ENCODE measurements around the gene MAG. TPM values are rescaled to one million over a fixed set of nuclear protein-coding genes. Genes with fewer than 3 reads are reported as not detected.

Gene MAG
- total RNA-seq, 2 donors from 2014 or later: not detected

- H3K36me3 Mint-ChIP-seq (ENCODE audit: low read depth): peaks cover 57% of the 10 kb centered on the region
- no peak overlapping the region for H3K4me3 ChIP-seq (ENCODE audit: low read length)
- H3K9ac ChIP-seq (ENCODE audit: extremely low read depth, low read length, poor library complexity, severe bottlenecking): no peak overlapping the region
- H3K9me3 ChIP-seq (ENCODE audit: control insufficient read depth, low read length): no peaks in the 10 kb centered on the region
- no peaks in the 10 kb centered on the region for H3K4me1 ChIP-seq (ENCODE audit: control insufficient read depth, insufficient read depth, low read length)
- H3K27ac ChIP-seq (ENCODE audit: low read depth, low read length): no peak overlapping the region
- no peak overlapping the region for H3K27ac Mint-ChIP-seq
- DNase-seq: no peak
- no peaks in the 10 kb centered on the region for H3K27me3 ChIP-seq (ENCODE audit: control insufficient read depth, insufficient read depth, low read length, poor library complexity, severe bottlenecking)
- H3K4me3 Mint-ChIP-seq: no peak overlapping the region
- peaks cover 55% of the 10 kb centered on the region for H3K36me3 ChIP-seq (ENCODE audit: control insufficient read depth, insufficient read depth, low read length)
- TF ChIP-seq, protein P1, sequence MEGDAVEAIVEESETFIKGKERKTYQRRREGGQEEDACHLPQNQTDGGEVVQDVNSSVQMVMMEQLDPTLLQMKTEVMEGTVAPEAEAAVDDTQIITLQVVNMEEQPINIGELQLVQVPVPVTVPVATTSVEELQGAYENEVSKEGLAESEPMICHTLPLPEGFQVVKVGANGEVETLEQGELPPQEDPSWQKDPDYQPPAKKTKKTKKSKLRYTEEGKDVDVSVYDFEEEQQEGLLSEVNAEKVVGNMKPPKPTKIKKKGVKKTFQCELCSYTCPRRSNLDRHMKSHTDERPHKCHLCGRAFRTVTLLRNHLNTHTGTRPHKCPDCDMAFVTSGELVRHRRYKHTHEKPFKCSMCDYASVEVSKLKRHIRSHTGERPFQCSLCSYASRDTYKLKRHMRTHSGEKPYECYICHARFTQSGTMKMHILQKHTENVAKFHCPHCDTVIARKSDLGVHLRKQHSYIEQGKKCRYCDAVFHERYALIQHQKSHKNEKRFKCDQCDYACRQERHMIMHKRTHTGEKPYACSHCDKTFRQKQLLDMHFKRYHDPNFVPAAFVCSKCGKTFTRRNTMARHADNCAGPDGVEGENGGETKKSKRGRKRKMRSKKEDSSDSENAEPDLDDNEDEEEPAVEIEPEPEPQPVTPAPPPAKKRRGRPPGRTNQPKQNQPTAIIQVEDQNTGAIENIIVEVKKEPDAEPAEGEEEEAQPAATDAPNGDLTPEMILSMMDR (conservative IDR thresholded peaks at IDR 0.05): no peak
- no peaks in the 10 kb centered on the region for H3K27me3 Mint-ChIP-seq (ENCODE audit: insufficient read depth)
- H3K9me3 Mint-ChIP-seq: no peaks in the 10 kb centered on the region
- peaks cover 4% of the 10 kb centered on the region for H3K4me1 Mint-ChIP-seq
- WGBS, 2 experiments (ENCODE audit: insufficient coverage in 1 of 2, insufficient read length in 1 of 2): 92 to 94% methylated on average over 5 to 7 of the region's 7 CpGs
Observed at GRCh38 chr19:35271546-35271945, 20.4 kb upstream of the MAG start.

DNA sequence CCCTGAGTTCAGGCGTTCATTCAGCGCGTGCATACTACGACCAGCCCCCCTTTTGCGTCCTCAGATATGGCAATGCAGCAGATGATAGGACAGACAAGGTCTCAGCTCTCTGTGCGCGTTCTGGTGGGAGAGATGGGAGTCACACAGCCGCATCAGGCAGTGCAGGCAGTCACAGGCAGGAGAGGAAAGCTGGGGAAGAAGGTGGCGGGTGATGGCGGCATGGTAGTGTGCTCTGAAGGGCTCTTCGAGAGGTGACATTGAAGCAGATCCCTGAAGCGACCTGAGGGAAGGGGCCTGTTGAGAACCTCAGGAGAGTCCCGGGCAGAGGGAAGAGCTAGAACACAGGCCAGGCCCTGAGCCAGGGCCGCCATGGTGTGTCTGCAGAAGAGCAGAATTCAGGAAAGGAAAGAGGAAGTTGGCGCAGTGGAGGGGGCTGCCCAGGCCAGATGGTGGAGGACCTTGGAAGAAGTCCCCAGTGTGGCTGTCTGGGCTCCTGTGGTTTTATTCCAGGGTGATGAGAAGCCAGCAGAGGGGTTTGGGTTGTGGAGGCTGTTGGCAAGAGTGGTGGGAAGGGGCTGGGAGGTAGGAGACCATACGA is 19.7 kb upstream of the MAG start:
- Histone ChIP-seq H3K4me3 (ENCODE audit: low read length) (no peak overlapping the region), H3K27ac (ENCODE audit: low read depth, low read length) (no peak overlapping the region), H3K9ac (ENCODE audit: extremely low read depth, low read length, poor library complexity, severe bottlenecking) (no peak overlapping the region), H3K4me1 (ENCODE audit: control insufficient read depth, insufficient read depth, low read length) (no peaks in the 10 kb centered on the region), H3K9me3 (ENCODE audit: control insufficient read depth, low read length) (no peaks in the 10 kb centered on the region), H3K27me3 (ENCODE audit: control insufficient read depth, insufficient read depth, low read length, poor library complexity, severe bottlenecking) (no peaks in the 10 kb centered on the region), H3K36me3 (ENCODE audit: control insufficient read depth, insufficient read depth, low read length) (peaks cover 56% of the 10 kb centered on the region)
- no peak overlapping the region for H3K4me3 Mint-ChIP-seq
- H3K9me3 Mint-ChIP-seq: no peaks in the 10 kb centered on the region
- TF ChIP-seq, protein P1 (conservative IDR thresholded peaks at IDR 0.05): no peak
- DNase-seq: no peak
- 96 to 97% methylated on average over 15 to 16 of the region's 16 CpGs for WGBS, 2 experiments (ENCODE audit: insufficient coverage in 1 of 2, insufficient read length in 1 of 2)
- H3K27me3 Mint-ChIP-seq (ENCODE audit: insufficient read depth): no peaks in the 10 kb centered on the region
- peaks cover 61% of the 10 kb centered on the region for H3K36me3 Mint-ChIP-seq (ENCODE audit: low read depth)
- H3K4me1 Mint-ChIP-seq: peaks cover 4% of the 10 kb centered on the region
- no peak overlapping the region for H3K27ac Mint-ChIP-seq

- Mint-ChIP-seq H3K27ac (peak overlapping the region; percentile 48), H3K9me3 (no peaks in the 10 kb centered on the region), H3K4me3 (no peak overlapping the region), H3K4me1 (peaks cover 4% of the 10 kb centered on the region), H3K36me3 (ENCODE audit: low read depth) (peaks cover 66% of the 10 kb centered on the region), H3K27me3 (ENCODE audit: insufficient read depth) (no peaks in the 10 kb centered on the region)
- Histone ChIP-seq H3K4me3 (ENCODE audit: low read length) (no peak overlapping the region), H3K36me3 (ENCODE audit: control insufficient read depth, insufficient read depth, low read length) (peaks cover 60% of the 10 kb centered on the region), H3K27me3 (ENCODE audit: control insufficient read depth, insufficient read depth, low read length, poor library complexity, severe bottlenecking) (no peaks in the 10 kb centered on the region), H3K9me3 (ENCODE audit: control insufficient read depth, low read length) (no peaks in the 10 kb centered on the region), H3K9ac (ENCODE audit: extremely low read depth, low read length, poor library complexity, severe bottlenecking) (no peak overlapping the region), H3K27ac (ENCODE audit: low read depth, low read length) (no peak overlapping the region), H3K4me1 (ENCODE audit: control insufficient read depth, insufficient read depth, low read length) (no peaks in the 10 kb centered on the region)
- 93 to 100% methylated on average over 1 to 10 of the region's 10 CpGs for WGBS, 2 experiments (ENCODE audit: insufficient coverage in 1 of 2, insufficient read length in 1 of 2)
- TF ChIP-seq, protein P1 (conservative IDR thresholded peaks at IDR 0.05): no peak
- DNase-seq: no peak
Observed at GRCh38 chr19:35272954-35273649, 18.9 kb upstream of the MAG start.

All from endodermal cell (in vitro differentiated cells).